Activated B cell treated with CpG ODN at 0.5 μM for 24 hours (primary cell): Measurements from ENCODE around the gene MGAT3. TPM values are rescaled to one million over a fixed set of nuclear protein-coding genes. Genes with fewer than 3 reads are reported as not detected.
A peak's percentile ranks its signal among the peaks of the same experiment; 100 is the strongest.
"Not testable (repeated sequence)": the region's sequence is repeated elsewhere in the genome, so short reads cannot be mapped to it uniquely, and the experiment has no call there.

Experiments
- ATAC-seq: fragments of 200-7000 bp; cut with Tn5 transposase; one replicate; pipeline ENCODE4 v1.10.0; 2021; ENCODE audit warnings: low read depth, mild to moderate bottlenecking, moderate library complexity
- CTCF ChIA-PET: fragments of 350-600 bp; sonication (Branson Sonifier 250); formaldehyde crosslinking; loops from one replicate; lab custom pipeline; 2021; ENCODE audit warnings: antibody characterized with exemption; lab: Charles Lee
- POLR2A ChIA-PET: fragments of 350-600 bp; sonication (Branson Sonifier 250); formaldehyde crosslinking; loops from one replicate; lab custom pipeline; 2021; ENCODE audit warnings: antibody characterized with exemption; lab: Charles Lee
- DNase-seq: peaks from one replicate; pipeline ENCODE4 v3.0.0; 2022
- H3K27ac Mint-ChIP-seq: one replicate; pipeline ENCODE4 v1.8.0; 2020; ENCODE audit warnings: mixed read lengths
- H3K27me3 Mint-ChIP-seq: one replicate; pipeline ENCODE4 v1.8.0; 2021; ENCODE audit warnings: mixed read lengths
- H3K36me3 Mint-ChIP-seq: one replicate; pipeline ENCODE4 v1.8.0; 2021; ENCODE audit warnings: low read depth, mixed read lengths
- H3K4me1 Mint-ChIP-seq: one replicate; pipeline ENCODE4 v1.8.0; 2021; ENCODE audit warnings: mixed read lengths
- H3K4me3 Mint-ChIP-seq: one replicate; pipeline ENCODE4 v1.8.0; 2020; ENCODE audit warnings: mild to moderate bottlenecking, mixed read lengths
- H3K9me3 Mint-ChIP-seq: one replicate; pipeline ENCODE4 v1.8.0; 2020; ENCODE audit warnings: mixed read lengths
- CTCF ChIP-seq: fragments of 200-600 bp; IDR thresholded peaks from one replicate; pipeline ENCODE4 v1.8.0; 2022; ENCODE audit warnings: antibody characterized with exemption, mild to moderate bottlenecking
- intact Hi-C: fragments of 100-400 bp; cut with micrococcal nuclease; formaldehyde crosslinking; loops from one replicate; pipeline ENCODE4 v1.15.1; 2024
- total RNA-seq: library from RNA; stranded (reverse); gene quantifications from 2 replicates; pipeline ENCODE4 v1.2.3, GENCODE V29; 2022

Gene MGAT3
- total RNA-seq, 1 donor from 2014 or later, result 43.4 TPM

DNA sequence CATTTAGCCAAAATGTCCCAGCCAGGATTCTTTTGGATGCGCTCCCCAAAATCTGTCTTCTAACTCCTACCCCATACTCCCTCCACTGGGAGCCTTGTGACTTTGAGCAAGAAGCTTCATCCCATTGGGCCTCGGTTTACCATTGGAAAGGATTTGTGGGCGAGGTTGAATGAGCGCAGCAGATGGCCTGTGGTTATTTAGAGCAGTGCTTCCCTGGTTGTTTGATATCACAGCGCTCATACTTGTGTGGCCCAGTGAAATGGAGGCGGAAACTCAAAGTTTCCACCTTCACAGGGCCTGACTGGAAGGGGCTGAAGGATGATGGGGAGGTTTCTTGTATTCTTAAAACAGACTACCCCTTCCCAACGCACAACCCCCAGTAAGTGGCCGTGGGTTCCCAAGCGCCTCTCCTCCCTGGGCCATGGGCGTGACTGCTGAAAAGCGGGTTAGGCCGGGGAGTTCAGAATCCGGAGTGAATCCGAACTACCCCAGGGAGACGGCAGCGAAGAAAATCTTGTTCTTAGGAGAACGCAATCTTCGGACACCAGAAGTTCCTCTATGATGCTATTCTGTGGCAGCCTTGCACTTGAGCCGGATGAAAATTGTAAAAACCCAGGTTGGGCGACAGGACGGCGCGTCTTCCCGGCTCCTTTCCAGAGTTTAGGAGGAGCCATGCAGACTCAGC, 62.3 kb downstream of the MGAT3 start:
- Mint-ChIP-seq H3K4me1 (peaks cover 55% of the 10 kb centered on the region), H3K36me3 (peaks cover 66% of the 10 kb centered on the region), H3K9me3 (no peaks in the 10 kb centered on the region), H3K27me3 (peaks cover 2% of the 10 kb centered on the region), H3K4me3 (peak overlapping the region; percentile 91), H3K27ac (peak overlapping the region; percentile 98)
- ChIA-PET CTCF (interaction anchor here (1.0 to 3.5 kb wide), 8 partner anchors 10 to 525 kb away, joined by 3 to 23 read pairs (median 6); partner anchors contain the start of genes MIEF1 and TAB1), POLR2A (interaction anchor here (0.6 to 3.6 kb wide), 47 partner anchors 9 to 1862 kb away, joined by 3 to 111 read pairs (median 6); partner anchors contain the start of genes C22orf23, CBX7, GTPBP1 and MIEF1)
- ATAC-seq, result no peak
- no peak for TF ChIP-seq CTCF
- intact Hi-C loops, result loop anchor here (1.0 kb wide), 1 partner anchor 168 kb away; no protein-coding TSS in a partner anchor
- no peak for DNase-seq

DNA sequence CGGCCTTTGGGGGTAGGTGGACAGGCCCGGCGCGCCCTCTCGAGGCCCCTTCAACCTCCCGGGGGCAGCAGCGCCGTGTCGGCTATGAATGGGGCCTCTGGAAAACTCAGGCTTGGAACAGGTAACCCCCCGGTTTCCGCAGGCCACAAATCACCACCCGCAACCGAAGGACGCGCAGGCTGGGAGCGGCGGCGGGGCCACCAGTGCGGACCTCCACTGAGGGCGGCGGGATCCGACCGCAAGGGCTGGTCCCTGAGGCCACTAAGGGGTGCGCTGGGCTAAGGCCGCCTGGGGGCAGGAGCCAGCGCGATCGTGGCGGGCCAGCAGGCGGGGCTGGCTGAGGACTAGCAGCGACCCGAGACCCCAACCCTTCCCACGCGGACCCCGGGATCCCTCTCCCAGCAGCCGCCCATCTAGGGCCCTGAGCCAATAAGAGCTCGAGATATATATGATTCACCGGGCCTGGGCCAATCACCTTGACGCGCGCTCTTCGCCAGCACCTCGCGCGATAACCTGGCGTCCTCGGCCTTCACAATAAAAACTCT, 62.9 kb downstream of the MGAT3 start:
- peaks cover 65% of the 10 kb centered on the region for H3K36me3 Mint-ChIP-seq
- ATAC-seq, result peak; percentile 91
- DNase-seq, result peak; percentile 86
- H3K4me3 Mint-ChIP-seq, result peak overlapping the region; percentile 91
- peaks cover 55% of the 10 kb centered on the region for H3K4me1 Mint-ChIP-seq
- CTCF ChIA-PET, result interaction anchor here (0.6 to 2.2 kb wide), 10 partner anchors 10 to 524 kb away, joined by 3 to 22 read pairs (median 4); partner anchors contain the start of genes MIEF1 and TAB1
- TF ChIP-seq CTCF, result no peak
- intact Hi-C loops, result loop anchor here (1.0 to 2.0 kb wide), 9 partner anchors 13 to 1767 kb away; partner anchors contain the start of genes CBX7, MIEF1, RANGAP1 and RPL3
- peaks cover 2% of the 10 kb centered on the region for H3K27me3 Mint-ChIP-seq
- H3K27ac Mint-ChIP-seq, result peak overlapping the region; percentile 98
- POLR2A ChIA-PET, result interaction anchor here (0.6 to 2.7 kb wide), 61 partner anchors 9 to 1862 kb away, joined by 3 to 111 read pairs (median 5); partner anchors contain the start of genes ANKRD54, C22orf23, CBX7 and GTPBP1
- no peaks in the 10 kb centered on the region for H3K9me3 Mint-ChIP-seq

DNA sequence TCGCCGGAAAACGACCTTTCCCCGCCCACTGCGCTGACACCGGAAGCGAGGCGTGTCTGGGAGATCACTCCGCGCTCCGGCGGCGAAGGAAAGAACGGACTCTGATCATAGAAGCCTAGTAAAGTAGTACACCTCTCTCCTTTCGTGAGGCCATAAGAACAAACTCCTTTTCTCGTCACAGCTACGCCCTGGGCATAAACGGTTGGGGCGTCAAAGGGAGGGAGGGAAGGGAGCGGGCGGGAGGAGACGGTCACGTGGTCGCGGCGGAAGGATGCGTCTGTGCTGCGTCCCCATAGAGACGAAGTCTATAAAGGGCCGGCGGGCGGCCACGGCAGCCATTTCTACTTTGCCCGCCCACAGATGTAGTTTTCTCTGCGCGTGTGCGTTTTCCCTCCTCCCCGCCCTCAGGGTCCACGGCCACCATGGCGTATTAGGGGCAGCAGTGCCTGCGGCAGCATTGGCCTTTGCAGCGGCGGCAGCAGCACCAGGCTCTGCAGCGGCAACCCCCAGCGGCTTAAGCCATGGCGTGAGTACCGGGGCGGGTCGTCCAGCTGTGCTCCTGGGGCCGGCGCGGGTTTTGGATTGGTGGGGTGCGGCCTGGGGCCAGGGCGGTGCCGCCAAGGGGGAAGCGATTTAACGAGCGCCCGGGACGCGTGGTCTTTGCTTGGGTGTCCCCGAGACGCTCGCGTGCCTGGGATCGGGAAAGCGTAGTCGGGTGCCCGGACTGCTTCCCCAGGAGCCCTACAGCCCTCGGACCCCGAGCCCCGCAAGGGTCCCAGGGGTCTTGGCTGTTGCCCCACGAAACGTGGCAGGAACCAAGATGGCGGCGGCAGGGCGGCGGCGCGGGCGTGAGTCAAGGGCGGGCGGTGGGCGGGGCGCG, 63.7 kb downstream of the MGAT3 start, which contains the start of gene ATF4:
ATF4 (plus strand) TSS at position 337 of the 880 bp plus-strand sequence. CDS start 884 bp downstream, outside the sequence.
- no peaks in the 10 kb centered on the region for H3K9me3 Mint-ChIP-seq
- POLR2A ChIA-PET, result interaction anchor here (0.6 to 2.7 kb wide), 64 partner anchors 10 to 1862 kb away, joined by 3 to 111 read pairs (median 4); partner anchors contain the start of genes ANKRD54, C22orf23, CBX7 and GTPBP1
- CTCF ChIA-PET, result interaction anchor here (0.6 to 2.2 kb wide), 10 partner anchors 9 to 523 kb away, joined by 3 to 22 read pairs (median 4); partner anchors contain the start of genes MIEF1 and TAB1
- peak within 1 kb of the TSS; percentile 91 for H3K4me3 Mint-ChIP-seq
- peaks cover 65% of the 10 kb centered on the region for H3K36me3 Mint-ChIP-seq
- intact Hi-C loops, result loop anchor here (1.0 to 2.0 kb wide), 8 partner anchors 12 to 1766 kb away; partner anchors contain the start of genes CBX7, MIEF1, RANGAP1 and RPL3
- ATAC-seq, result peak; percentile 56
- peak within 1 kb of the TSS; percentile 98 for H3K27ac Mint-ChIP-seq
- H3K27me3 Mint-ChIP-seq, result peaks cover 2% of the 10 kb centered on the region
- H3K4me1 Mint-ChIP-seq, result peaks cover 60% of the 10 kb centered on the region
- TF ChIP-seq CTCF, result no peak
- peak; percentile 88 for DNase-seq

GRCh38 chr22:39521106-39521885, 64.5 kb downstream of the MGAT3 start:
- intact Hi-C loops, result loop anchor here (2.0 kb wide), 3 partner anchors 74 to 1766 kb away; partner anchors contain the start of genes CBX7 and RANGAP1
- not testable (repeated sequence) for H3K27me3 Mint-ChIP-seq, H3K9me3 Mint-ChIP-seq, ATAC-seq, DNase-seq
- Mint-ChIP-seq H3K4me3 (peak overlapping the region; percentile 91), H3K27ac (peak overlapping the region; percentile 98), H3K36me3 (peaks cover 62% of the 10 kb centered on the region), H3K4me1 (peaks cover 60% of the 10 kb centered on the region)
- ChIA-PET CTCF (interaction anchor here (2.2 kb wide), 1 partner anchor 8 kb away, joined by 22 read pairs; no protein-coding TSS in a partner anchor), POLR2A (interaction anchor here (0.7 to 2.7 kb wide), 19 partner anchors 9 to 1863 kb away, joined by 3 to 111 read pairs (median 8); partner anchors contain the start of genes CBX7, MIEF1, PDXP and RPL3)

GRCh38 chr22:39522091-39522490, 65.3 kb downstream of the MGAT3 start:
- Mint-ChIP-seq H3K27ac (peak overlapping the region; percentile 98), H3K36me3 (peaks cover 61% of the 10 kb centered on the region), H3K4me3 (peak overlapping the region; percentile 91), H3K4me1 (peaks cover 65% of the 10 kb centered on the region)
- intact Hi-C loops, CTCF ChIA-PET, ATAC-seq, H3K27me3 Mint-ChIP-seq, DNase-seq, H3K9me3 Mint-ChIP-seq: not testable (repeated sequence)
- POLR2A ChIA-PET, result interaction anchor here (0.7 to 3.9 kb wide), 12 partner anchors 10 to 767 kb away, joined by 3 to 19 read pairs (median 4); partner anchors contain the start of genes MIEF1, RPL3 and RPS19BP1
